RWPE2 (cell line): Measurements from ENCODE around the gene MYO1D.

ENCODE experiments used
- ATAC-seq: fragments of 200-7000 bp; cut with Tn5 transposase; 3 replicates; pipeline ENCODE4 v1.9.1; 2021; ENCODE audit warnings: low read depth
- DNase-seq: peaks from one replicate; pipeline ENCODE4 v3.0.0-alpha.2; 2020; ENCODE audit warnings: low spot score
- H3K27ac ChIP-seq: fragments of 450-650 bp; 2 replicates; pipeline ENCODE4 v1.5.1; 2017; ENCODE audit warnings: mild to moderate bottlenecking; ENCODE audit not compliant: poor library complexity, severe bottlenecking
- H3K27me3 ChIP-seq: fragments of 250-450 bp; sonication (Bioruptor Pico); 2 replicates; pipeline ENCODE4 v1.5.1; 2021; ENCODE audit warnings: mild to moderate bottlenecking, moderate library complexity; ENCODE audit not compliant: insufficient read depth, poor library complexity, severe bottlenecking
- H3K36me3 ChIP-seq: fragments of 250-450 bp; sonication (Bioruptor Pico); 2 replicates; pipeline ENCODE4 v1.5.1; 2020; ENCODE audit warnings: low read depth, mild to moderate bottlenecking, moderate library complexity
- H3K4me1 ChIP-seq: fragments of 250-450 bp; sonication (Bioruptor Pico); 2 replicates; pipeline ENCODE4 v1.5.1; 2021; ENCODE audit warnings: mild to moderate bottlenecking, moderate library complexity; ENCODE audit not compliant: insufficient read depth, poor library complexity, severe bottlenecking
- H3K4me3 ChIP-seq: fragments of 250-450 bp; sonication (Bioruptor Pico); 2 replicates; pipeline ENCODE4 v1.5.1; 2021; ENCODE audit warnings: mild to moderate bottlenecking, moderate library complexity; ENCODE audit not compliant: severe bottlenecking
- H3K9me3 ChIP-seq: fragments of 250-450 bp; sonication (Bioruptor Pico); 2 replicates; pipeline ENCODE4 v1.5.1; 2021; ENCODE audit warnings: mild to moderate bottlenecking, moderate library complexity; ENCODE audit not compliant: severe bottlenecking
- CTCF ChIP-seq: fragments of 450-650 bp; IDR thresholded peaks from one replicate; pipeline ENCODE4 v1.5.1; 2017; ENCODE audit warnings: mild to moderate bottlenecking, moderate library complexity; ENCODE audit not compliant: poor library complexity, severe bottlenecking

The MYO1D gene

GRCh38 chr17:32541640-32542039 is 335.3 kb downstream of the MYO1D start:
- H3K27me3 ChIP-seq = no peaks in the 10 kb centered on the region
- no peak for ATAC-seq
- no peak for TF ChIP-seq CTCF
- no peak overlapping the region for H3K27ac ChIP-seq
- no peak overlapping the region for H3K4me3 ChIP-seq
- no peaks in the 10 kb centered on the region for H3K36me3 ChIP-seq
- no peaks in the 10 kb centered on the region for H3K9me3 ChIP-seq
- no peak for DNase-seq
- peaks cover 2% of the 10 kb centered on the region for H3K4me1 ChIP-seq

GRCh38 chr17:32536736-32537643 is 339.9 kb downstream of the MYO1D start:
- Histone ChIP-seq H3K9me3 (no peaks in the 10 kb centered on the region), H3K27ac (no peak overlapping the region), H3K4me3 (no peak overlapping the region), H3K27me3 (no peaks in the 10 kb centered on the region), H3K4me1 (peaks cover 5% of the 10 kb centered on the region), H3K36me3 (no peaks in the 10 kb centered on the region)
- DNase-seq (no peak), ATAC-seq (no peak)
- no peak for TF ChIP-seq CTCF

GRCh38 chr17:32533296-32533695 is 343.6 kb downstream of the MYO1D start:
- no peak for DNase-seq
- no peak for ATAC-seq
- no peak for TF ChIP-seq CTCF
- no peak overlapping the region for H3K27ac ChIP-seq
- peaks cover 5% of the 10 kb centered on the region for H3K4me1 ChIP-seq
- H3K9me3 ChIP-seq = no peaks in the 10 kb centered on the region
- no peak overlapping the region for H3K4me3 ChIP-seq
- no peaks in the 10 kb centered on the region for H3K27me3 ChIP-seq
- H3K36me3 ChIP-seq = no peaks in the 10 kb centered on the region

GRCh38 chr17:32529604-32530003 is 347.3 kb downstream of the MYO1D start:
- Histone ChIP-seq H3K4me3 (no peak overlapping the region), H3K27ac (no peak overlapping the region), H3K4me1 (no peaks in the 10 kb centered on the region), H3K9me3 (no peaks in the 10 kb centered on the region), H3K36me3 (no peaks in the 10 kb centered on the region), H3K27me3 (no peaks in the 10 kb centered on the region)
- DNase-seq (no peak), ATAC-seq (no peak)
- no peak for TF ChIP-seq CTCF

- Histone ChIP-seq H3K4me1 (no peaks in the 10 kb centered on the region), H3K27ac (no peak overlapping the region), H3K36me3 (no peaks in the 10 kb centered on the region), H3K4me3 (no peak overlapping the region), H3K27me3 (no peaks in the 10 kb centered on the region), H3K9me3 (no peaks in the 10 kb centered on the region)
- DNase-seq (no peak), ATAC-seq (no peak)
- no peak for TF ChIP-seq CTCF
These were observed 348.1 kb downstream of the MYO1D start for GRCh38 chr17:32528825-32529224.
